T-helper 2 cell treated with Interferon-gamma antibody and Interleukin-4, amounts not matched to agents 5 μg/mL and 100 μg/mL, for 36 hours (primary cell): ENCODE results near the gene HMGCLL1.

Source experiments
- DNase-seq: peaks from one replicate; pipeline ENCODE4 v3.0.0; 2021; ENCODE audit warnings: low spot score
- H3K27ac Mint-ChIP-seq: one replicate; pipeline ENCODE4 v1.8.0; 2021; ENCODE audit warnings: mild to moderate bottlenecking, mixed read lengths
- H3K27me3 Mint-ChIP-seq: one replicate; pipeline ENCODE4 v1.8.0; 2021; ENCODE audit warnings: low read depth, mixed read lengths
- H3K36me3 Mint-ChIP-seq: one replicate; pipeline ENCODE4 v1.8.0; 2021; ENCODE audit warnings: low read depth, mixed read lengths
- H3K4me1 Mint-ChIP-seq: one replicate; pipeline ENCODE4 v1.8.0; 2021; ENCODE audit warnings: low read depth, mixed read lengths
- H3K4me3 Mint-ChIP-seq: one replicate; pipeline ENCODE4 v1.8.0; 2022; ENCODE audit warnings: mild to moderate bottlenecking, moderate library complexity, mixed read lengths
- H3K9me3 Mint-ChIP-seq: one replicate; pipeline ENCODE4 v1.8.0; 2021; ENCODE audit warnings: mixed read lengths

Gene HMGCLL1

GRCh38 chr6:55562318-55562717, 16.7 kb downstream of the HMGCLL1 start:
- Mint-ChIP-seq H3K4me3 (no peak overlapping the region), H3K27me3 (no peaks in the 10 kb centered on the region), H3K36me3 (no peaks in the 10 kb centered on the region), H3K27ac (no peak overlapping the region), H3K4me1 (no peaks in the 10 kb centered on the region), H3K9me3 (no peaks in the 10 kb centered on the region)
- DNase-seq = no peak

- DNase-seq = no peak
- Mint-ChIP-seq H3K4me1 (no peaks in the 10 kb centered on the region), H3K9me3 (no peaks in the 10 kb centered on the region), H3K36me3 (no peaks in the 10 kb centered on the region), H3K4me3 (no peak overlapping the region), H3K27me3 (no peaks in the 10 kb centered on the region), H3K27ac (no peak overlapping the region)
Observed at GRCh38 chr6:55560290-55560885, 18.6 kb downstream of the HMGCLL1 start.

GRCh38 chr6:55557146-55557545, 21.8 kb downstream of the HMGCLL1 start:
- H3K9me3 Mint-ChIP-seq = no peaks in the 10 kb centered on the region
- no peak overlapping the region for H3K27ac Mint-ChIP-seq
- no peaks in the 10 kb centered on the region for H3K27me3 Mint-ChIP-seq
- no peaks in the 10 kb centered on the region for H3K4me1 Mint-ChIP-seq
- no peaks in the 10 kb centered on the region for H3K36me3 Mint-ChIP-seq
- no peak overlapping the region for H3K4me3 Mint-ChIP-seq
- no peak for DNase-seq

- Mint-ChIP-seq H3K36me3 (no peaks in the 10 kb centered on the region), H3K4me1 (no peaks in the 10 kb centered on the region), H3K27ac (no peak overlapping the region), H3K9me3 (no peaks in the 10 kb centered on the region), H3K27me3 (no peaks in the 10 kb centered on the region), H3K4me3 (no peak overlapping the region)
- DNase-seq = no peak
Observed at GRCh38 chr6:55545791-55546190, 33.2 kb downstream of the HMGCLL1 start.

GRCh38 chr6:55543633-55544309, 35.2 kb downstream of the HMGCLL1 start:
- H3K4me1 Mint-ChIP-seq = no peaks in the 10 kb centered on the region
- no peaks in the 10 kb centered on the region for H3K9me3 Mint-ChIP-seq
- no peak overlapping the region for H3K27ac Mint-ChIP-seq
- no peak for DNase-seq
- H3K36me3 Mint-ChIP-seq = no peaks in the 10 kb centered on the region
- H3K4me3 Mint-ChIP-seq = no peak overlapping the region
- no peaks in the 10 kb centered on the region for H3K27me3 Mint-ChIP-seq

- H3K27ac Mint-ChIP-seq = no peak overlapping the region
- no peaks in the 10 kb centered on the region for H3K9me3 Mint-ChIP-seq
- H3K4me1 Mint-ChIP-seq = no peaks in the 10 kb centered on the region
- H3K36me3 Mint-ChIP-seq = no peaks in the 10 kb centered on the region
- no peaks in the 10 kb centered on the region for H3K27me3 Mint-ChIP-seq
- no peak overlapping the region for H3K4me3 Mint-ChIP-seq
- no peak for DNase-seq
Observed at GRCh38 chr6:55541024-55541423, 38.0 kb downstream of the HMGCLL1 start.

- no peak for DNase-seq
- H3K27ac Mint-ChIP-seq = no peak overlapping the region
- no peaks in the 10 kb centered on the region for H3K4me1 Mint-ChIP-seq
- no peaks in the 10 kb centered on the region for H3K27me3 Mint-ChIP-seq
- no peaks in the 10 kb centered on the region for H3K9me3 Mint-ChIP-seq
- no peak overlapping the region for H3K4me3 Mint-ChIP-seq
- H3K36me3 Mint-ChIP-seq = no peaks in the 10 kb centered on the region
Observed at GRCh38 chr6:55536391-55536956, 42.5 kb downstream of the HMGCLL1 start.

- H3K4me1 Mint-ChIP-seq = no peaks in the 10 kb centered on the region
Observed at GRCh38 chr6:55531496-55531895, 47.5 kb downstream of the HMGCLL1 start.

GRCh38 chr6:55530931-55531330, 48.1 kb downstream of the HMGCLL1 start:
- Mint-ChIP-seq H3K9me3 (peaks cover 4% of the 10 kb centered on the region), H3K36me3 (no peaks in the 10 kb centered on the region), H3K27me3 (no peaks in the 10 kb centered on the region), H3K4me1 (no peaks in the 10 kb centered on the region), H3K4me3 (no peak overlapping the region), H3K27ac (no peak overlapping the region)
- no peak for DNase-seq

More at GRCh38 chr6:55531496-55531895, 47.5 kb downstream of the HMGCLL1 start:
- Mint-ChIP-seq H3K36me3 (no peaks in the 10 kb centered on the region), H3K27ac (no peak overlapping the region), H3K4me3 (no peak overlapping the region), H3K9me3 (peaks cover 4% of the 10 kb centered on the region), H3K27me3 (no peaks in the 10 kb centered on the region)
- DNase-seq = no peak

GRCh38 chr6:55528624-55529023, 50.4 kb downstream of the HMGCLL1 start:
- Mint-ChIP-seq H3K4me1 (no peaks in the 10 kb centered on the region), H3K4me3 (no peak overlapping the region), H3K36me3 (no peaks in the 10 kb centered on the region), H3K27me3 (no peaks in the 10 kb centered on the region), H3K27ac (no peak overlapping the region), H3K9me3 (peaks cover 12% of the 10 kb centered on the region)
- no peak for DNase-seq

GRCh38 chr6:55524441-55524840, 54.6 kb downstream of the HMGCLL1 start:
- no peak for DNase-seq
- Mint-ChIP-seq H3K4me1 (no peaks in the 10 kb centered on the region), H3K4me3 (no peak overlapping the region), H3K27ac (no peak overlapping the region), H3K9me3 (peaks cover 12% of the 10 kb centered on the region), H3K36me3 (no peaks in the 10 kb centered on the region), H3K27me3 (no peaks in the 10 kb centered on the region)

GRCh38 chr6:55518529-55519060, 60.4 kb downstream of the HMGCLL1 start:
- Mint-ChIP-seq H3K36me3 (no peaks in the 10 kb centered on the region), H3K27ac (no peak overlapping the region), H3K4me1 (no peaks in the 10 kb centered on the region), H3K4me3 (no peak overlapping the region), H3K27me3 (no peaks in the 10 kb centered on the region), H3K9me3 (peaks cover 4% of the 10 kb centered on the region)
- no peak for DNase-seq

GRCh38 chr6:55516736-55517135, 62.3 kb downstream of the HMGCLL1 start:
- Mint-ChIP-seq H3K4me1 (no peaks in the 10 kb centered on the region), H3K9me3 (peaks cover 11% of the 10 kb centered on the region), H3K27ac (no peak overlapping the region), H3K36me3 (no peaks in the 10 kb centered on the region), H3K27me3 (no peaks in the 10 kb centered on the region), H3K4me3 (no peak overlapping the region)
- no peak for DNase-seq

GRCh38 chr6:55512904-55513303, 66.1 kb downstream of the HMGCLL1 start:
- Mint-ChIP-seq H3K27me3 (no peaks in the 10 kb centered on the region), H3K9me3 (peaks cover 14% of the 10 kb centered on the region), H3K4me3 (no peak overlapping the region), H3K36me3 (no peaks in the 10 kb centered on the region), H3K4me1 (no peaks in the 10 kb centered on the region), H3K27ac (no peak overlapping the region)
- DNase-seq = no peak
